HL-60 (cell line): ENCODE results near the gene THAP5.

Experiments
- DNase-seq, 2 experiments: peaks; one replicate each; pipeline ENCODE4 v3.0.0-alpha.2; 2010 to 2020; ENCODE audit warnings: low read depth in 1 of 2, low spot score in 1 of 2
- H3K27ac ChIP-seq: fragments of 250-450 bp; sonication (Bioruptor Pico); replicated peaks from 2 replicates; pipeline ENCODE4 v1.5.1; 2020; ENCODE audit warnings: mild to moderate bottlenecking, moderate library complexity
- H3K27me3 ChIP-seq: fragments of 250-450 bp; sonication (Bioruptor Pico); 2 replicates; pipeline ENCODE4 v1.5.1; 2021; ENCODE audit warnings: mild to moderate bottlenecking, moderate library complexity; ENCODE audit not compliant: insufficient read depth, poor library complexity, severe bottlenecking
- H3K4me3 ChIP-seq: replicated peaks from 2 replicates; pipeline ENCODE4 v1.5.1; 2011; ENCODE audit warnings: mild to moderate bottlenecking, control low read depth, low read length; ENCODE audit not compliant: insufficient read depth
- CTCF ChIP-seq: IDR thresholded peaks from one replicate; pipeline ENCODE4 v1.5.1; 2011; ENCODE audit warnings: low read length, control low read depth, inconsistent platforms; ENCODE audit not compliant: insufficient read depth
- GABPA ChIP-seq: IDR thresholded peaks from 2 replicates; pipeline ENCODE4 v1.6.1; 2012; ENCODE audit warnings: low read depth
- POLR2AphosphoS5 ChIP-seq: IDR thresholded peaks from 2 replicates; pipeline ENCODE4 v1.6.1; 2012; ENCODE audit warnings: low read depth
- REST ChIP-seq: IDR thresholded peaks from 2 replicates; pipeline ENCODE4 v1.6.1; 2012; ENCODE audit warnings: low read depth; ENCODE audit not compliant: insufficient replicate concordance
- SPI1 ChIP-seq: IDR thresholded peaks from 2 replicates; pipeline ENCODE4 v1.6.1; 2012; ENCODE audit warnings: low read depth, mild to moderate bottlenecking, borderline replicate concordance

The THAP5 gene

DNA sequence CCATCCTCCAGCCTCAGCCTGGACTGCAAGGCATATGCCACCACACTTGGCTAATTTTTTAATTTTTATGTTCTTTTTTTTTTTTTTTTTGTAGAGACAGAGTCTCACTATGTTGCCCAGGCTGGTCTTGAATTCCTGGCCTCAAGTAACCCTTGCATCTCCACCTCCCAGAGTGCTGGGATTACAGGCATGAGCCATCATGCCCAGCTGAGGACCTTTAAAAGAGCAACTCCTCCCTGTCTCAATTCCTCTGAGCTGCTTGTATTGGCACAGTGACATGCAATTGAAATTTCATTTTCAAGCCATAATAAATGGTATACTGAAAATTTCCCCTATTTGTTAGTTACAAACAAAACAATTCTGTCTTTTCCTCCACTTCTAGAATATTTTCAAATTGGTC lies 19.7 kb upstream of the THAP5 start:
- no peak for DNase-seq

GRCh38 chr7:108586274-108586710 lies 16.8 kb upstream of the THAP5 start:
- Histone ChIP-seq H3K27ac (no peak overlapping the region), H3K27me3 (no peaks in the 10 kb centered on the region), H3K4me3 (no peak overlapping the region)
- no peak for DNase-seq
- TF ChIP-seq GABPA (no peak), POLR2AphosphoS5 (no peak), SPI1 (no peak), REST (no peak), CTCF (no peak)

More for the DNA sequence above, 19.7 kb upstream of the THAP5 start:
- Histone ChIP-seq H3K27me3 (no peaks in the 10 kb centered on the region), H3K27ac (no peak overlapping the region), H3K4me3 (no peak overlapping the region)
- TF ChIP-seq POLR2AphosphoS5 (no peak), REST (no peak), CTCF (no peak), SPI1 (no peak), GABPA (no peak)

DNA sequence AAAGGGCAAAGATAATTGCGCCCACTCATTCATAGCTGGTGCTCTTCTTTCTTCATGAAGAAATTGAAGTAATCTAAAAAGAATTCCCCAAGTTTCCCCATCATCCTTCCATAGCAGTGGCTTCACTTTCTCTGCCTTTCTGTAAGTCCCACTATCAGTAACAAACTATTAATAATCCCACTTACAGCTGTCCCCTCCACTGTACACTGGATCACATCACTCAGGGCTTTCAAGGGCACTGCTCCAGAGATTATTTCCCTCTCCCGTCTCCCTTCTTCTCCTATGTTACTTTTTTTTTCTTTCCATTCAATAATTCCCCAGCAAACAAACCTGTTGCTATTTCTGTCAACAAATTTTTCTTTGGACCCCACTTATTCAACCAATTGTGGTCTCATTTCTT lies 16.3 kb upstream of the THAP5 start:
- Histone ChIP-seq H3K27ac (no peak overlapping the region), H3K27me3 (no peaks in the 10 kb centered on the region), H3K4me3 (no peak overlapping the region)
- TF ChIP-seq SPI1 (no peak), POLR2AphosphoS5 (no peak), REST (no peak), GABPA (no peak), CTCF (no peak)
- DNase-seq: no peak
